CD14-positive monocyte (primary cell): ENCODE data around the gene CDH11. TPM values are rescaled to one million over a fixed set of nuclear protein-coding genes. Genes with fewer than 3 reads are reported as not detected.

Source experiments
- DNase-seq, 3 donors: peaks; one replicate each; pipeline ENCODE4 v3.0.0-alpha.2; 2011 to 2022
- H2AFZ ChIP-seq: 2 replicates; pipeline ENCODE4 v1.6.0; 2012; ENCODE audit warnings: mild to moderate bottlenecking, low read depth, low read length, inconsistent platforms; ENCODE audit not compliant: insufficient read depth, poor library complexity, severe bottlenecking
- H3K27ac ChIP-seq, 2 donors: 1 replicate in 1 of 2; 2 replicates in 1 of 2; pipeline ENCODE4 v1.5.1; 2012 to 2013; ENCODE audit warnings: low read length in 2 of 2, control low read depth in 1 of 2, inconsistent platforms in 1 of 2, low read depth in 1 of 2, mild to moderate bottlenecking in 1 of 2
- H3K27me3 ChIP-seq, 2 donors: one replicate each; pipeline versions ENCODE4 v1.6.0 to v1.6.1; 2011 to 2013; ENCODE audit warnings: low read length in 2 of 2; ENCODE audit not compliant: control insufficient read depth in 2 of 2, insufficient read depth in 2 of 2
- H3K36me3 ChIP-seq, 2 donors: replicated peaks in 1 of 2; 1 replicate in 1 of 2; 2 replicates in 1 of 2; pipeline versions ENCODE4 v1.5.1 to v1.6.1; 2012 to 2013; ENCODE audit warnings: low read length in 2 of 2, control low read depth in 1 of 2, inconsistent platforms in 1 of 2, mild to moderate bottlenecking in 1 of 2; ENCODE audit not compliant: insufficient read depth in 2 of 2, control insufficient read depth in 1 of 2
- H3K4me1 ChIP-seq, 2 donors: 1 replicate in 1 of 2; 2 replicates in 1 of 2; pipeline versions ENCODE4 v1.5.1 to v1.6.1; 2012 to 2013; ENCODE audit warnings: low read length in 2 of 2, control low read depth in 1 of 2, inconsistent platforms in 1 of 2, mild to moderate bottlenecking in 1 of 2, moderate library complexity in 1 of 2; ENCODE audit not compliant: insufficient read depth in 2 of 2, control insufficient read depth in 1 of 2
- H3K4me2 ChIP-seq: replicated peaks from 2 replicates; pipeline ENCODE3; 2012; ENCODE audit warnings: low read length, moderate library complexity, mild to moderate bottlenecking; ENCODE audit not compliant: poor library complexity, severe bottlenecking; ENCODE audit errors: extremely low read depth
- H3K4me3 ChIP-seq, 3 experiments: fragments of 200-600 bp in 1 of 3; sonication (generic) in 1 of 3; replicated peaks in 1 of 3; 1 replicate in 2 of 3; 2 replicates in 1 of 3; pipeline ENCODE4 v1.5.1; 2011 to 2013; ENCODE audit warnings: low read length in 3 of 3, mild to moderate bottlenecking in 3 of 3, control low read depth in 2 of 3, low read depth in 2 of 3, inconsistent platforms in 1 of 3, moderate library complexity in 1 of 3
- H3K79me2 ChIP-seq: 2 replicates; pipeline ENCODE4 v1.6.0; 2012; ENCODE audit warnings: mild to moderate bottlenecking, control low read depth, inconsistent platforms, low read length, moderate library complexity; ENCODE audit not compliant: insufficient read depth
- H3K9ac ChIP-seq: 2 replicates; pipeline ENCODE4 v1.6.0; 2017; ENCODE audit warnings: low read length, mild to moderate bottlenecking; ENCODE audit not compliant: insufficient read depth, poor library complexity, severe bottlenecking
- H3K9me3 ChIP-seq, 2 donors: replicated peaks in 1 of 2; 1 replicate in 1 of 2; 2 replicates in 1 of 2; pipeline versions ENCODE4 v1.5.1 to v1.6.1; 2012 to 2013; ENCODE audit warnings: low read length in 2 of 2, control low read depth in 1 of 2; ENCODE audit not compliant: control insufficient read depth in 1 of 2, insufficient read depth in 1 of 2
- H4K20me1 ChIP-seq: 2 replicates; pipeline ENCODE4 v1.6.0; 2012; ENCODE audit warnings: mild to moderate bottlenecking, low read length, control low read depth, moderate library complexity; ENCODE audit not compliant: insufficient read depth
- H3K27ac Mint-ChIP-seq, 7 donors: one replicate each; pipeline ENCODE4 v1.8.0; 2020; ENCODE audit warnings: mild to moderate bottlenecking in 7 of 7, mixed read lengths in 7 of 7, moderate library complexity in 6 of 7, inconsistent platforms in 2 of 7
- H3K27me3 Mint-ChIP-seq, 3 donors: one replicate each; pipeline ENCODE4 v1.8.0; 2021 to 2022; ENCODE audit warnings: low read depth in 3 of 3, mild to moderate bottlenecking in 3 of 3, mixed read lengths in 3 of 3, moderate library complexity in 3 of 3, inconsistent platforms in 1 of 3
- H3K36me3 Mint-ChIP-seq, 2 donors: one replicate each; pipeline ENCODE4 v1.8.0; 2020; ENCODE audit warnings: mixed read lengths in 2 of 2, inconsistent platforms in 1 of 2, mild to moderate bottlenecking in 1 of 2
- H3K4me1 Mint-ChIP-seq: one replicate; pipeline ENCODE4 v1.8.0; 2020; ENCODE audit warnings: mild to moderate bottlenecking, mixed read lengths
- H3K4me3 Mint-ChIP-seq, 2 donors: one replicate each; pipeline ENCODE4 v1.8.0; 2020; ENCODE audit warnings: mild to moderate bottlenecking in 2 of 2, mixed read lengths in 2 of 2, moderate library complexity in 1 of 2
- H3K9me3 Mint-ChIP-seq, 7 donors: one replicate each; pipeline ENCODE4 v1.8.0; 2020 to 2022; ENCODE audit warnings: mixed read lengths in 7 of 7, mild to moderate bottlenecking in 6 of 7, moderate library complexity in 6 of 7, inconsistent platforms in 2 of 7
- CTCF ChIP-seq: fragments of 200-600 bp; IDR thresholded peaks from one replicate; pipeline ENCODE4 v1.8.0; 2022; ENCODE audit warnings: antibody characterized with exemption, mild to moderate bottlenecking
- WGBS: methylation state at CpG from one replicate; pipeline ENCODE4 v1.1.5; 2013; ENCODE audit warnings: missing lambda C conversion rate; ENCODE audit not compliant: insufficient coverage; 5-methylcytosine and 5-hydroxymethylcytosine counted together
- intact Hi-C, 2 donors: fragments of 100-400 bp; cut with micrococcal nuclease; formaldehyde crosslinking; loops; one replicate each; pipeline versions ENCODE4 v1.15.0 to v1.15.1; 2023
- polyA plus RNA-seq, 3 donors: library from polyadenylated mRNA; depleted of rRNA in 1 of 3; unstranded in 2 of 3; stranded (reverse) in 1 of 3; fragments of 300-500 nt in 2 of 3; fragments of >200 nt in 1 of 3; fragmentation: Illumina TruSeq in 2 of 3; gene quantifications; 1 replicate in 2 of 3; 2 replicates in 1 of 3; pipeline ENCODE4 v1.2.3, GENCODE V29; 2012 to 2021

Gene CDH11
- polyA plus RNA-seq, 3 donors, result not detected

- Mint-ChIP-seq H3K4me1 (no peaks in the 10 kb centered on the region), H3K27me3 (no peaks in the 10 kb centered on the region), H3K27ac (no peak overlapping the region), H3K4me3 (no peak overlapping the region), H3K36me3 (no peaks in the 10 kb centered on the region), H3K9me3 (no peaks in the 10 kb centered on the region)
- H2AFZ ChIP-seq, result no peak overlapping the region
- no peak overlapping the region for H3K4me2 ChIP-seq
- no peaks in the 10 kb centered on the region for H4K20me1 ChIP-seq
- intact Hi-C loops, result no loop called here
- DNase-seq, result no peak
- no peaks in the 10 kb centered on the region for H3K36me3 ChIP-seq
- no peak overlapping the region for H3K27ac ChIP-seq
- no peaks in the 10 kb centered on the region for H3K9me3 ChIP-seq
- no peaks in the 10 kb centered on the region for H3K27me3 ChIP-seq
- H3K79me2 ChIP-seq, result no peaks in the 10 kb centered on the region
- H3K4me3 ChIP-seq, result no peak overlapping the region
- no peaks in the 10 kb centered on the region for H3K4me1 ChIP-seq
- 96% methylated on average over 6 of the region's 12 CpGs for WGBS
- no peak for TF ChIP-seq CTCF
- H3K9ac ChIP-seq, result no peak overlapping the region
Observed at GRCh38 chr16:65070831-65071432, 50.9 kb downstream of the CDH11 start.

- Histone ChIP-seq H3K4me1 (no peaks in the 10 kb centered on the region), H2AFZ (no peak overlapping the region), H3K9me3 (no peaks in the 10 kb centered on the region), H3K27me3 (no peaks in the 10 kb centered on the region), H3K4me3 (no peak overlapping the region), H3K9ac (no peak overlapping the region), H4K20me1 (no peaks in the 10 kb centered on the region), H3K36me3 (no peaks in the 10 kb centered on the region), H3K27ac (no peak overlapping the region), H3K4me2 (no peak overlapping the region), H3K79me2 (no peaks in the 10 kb centered on the region)
- H3K27ac Mint-ChIP-seq, result no peak overlapping the region
- H3K4me3 Mint-ChIP-seq, result no peak overlapping the region
- H3K27me3 Mint-ChIP-seq, result no peaks in the 10 kb centered on the region
- 71% methylated on average over 1 of the region's 2 CpGs for WGBS
- intact Hi-C loops, result no loop called here
- no peak for TF ChIP-seq CTCF
- no peaks in the 10 kb centered on the region for H3K36me3 Mint-ChIP-seq
- DNase-seq, result no peak
- H3K9me3 Mint-ChIP-seq, result no peaks in the 10 kb centered on the region
- no peaks in the 10 kb centered on the region for H3K4me1 Mint-ChIP-seq
Observed at GRCh38 chr16:65069766-65070165, 52.1 kb downstream of the CDH11 start.
